H9 (cell line): ENCODE measurements around the gene ATP13A1. TPM values are rescaled to one million over a fixed set of nuclear protein-coding genes. Genes with fewer than 3 reads are reported as not detected.

Source experiments
- DNase-seq: peaks from one replicate; pipeline ENCODE4 v3.0.0-alpha.2; 2017
- H2AFZ ChIP-seq: one replicate; pipeline ENCODE4 v1.6.1; 2013; ENCODE audit warnings: mild to moderate bottlenecking, low read length, control low read depth, moderate library complexity
- H2AK5ac ChIP-seq: 2 replicates; pipeline ENCODE4 v1.6.1; 2013; ENCODE audit warnings: low read length, control low read depth, mixed read lengths; ENCODE audit not compliant: insufficient read length
- H2BK120ac ChIP-seq: one replicate; pipeline ENCODE4 v1.6.1; 2013; ENCODE audit warnings: low read depth, mild to moderate bottlenecking, low read length, control low read depth, inconsistent platforms; ENCODE audit not compliant: poor library complexity, severe bottlenecking
- H2BK12ac ChIP-seq: 2 replicates; pipeline ENCODE4 v1.6.1; 2013; ENCODE audit warnings: low read length, control low read depth, mixed read lengths, low read depth; ENCODE audit not compliant: insufficient read length
- H2BK15ac ChIP-seq: 2 replicates; pipeline ENCODE4 v1.6.1; 2013; ENCODE audit warnings: low read depth, low read length, control low read depth
- H2BK20ac ChIP-seq: one replicate; pipeline ENCODE4 v1.6.1; 2013; ENCODE audit warnings: low read depth, mild to moderate bottlenecking, low read length, control low read depth, inconsistent platforms; ENCODE audit not compliant: poor library complexity, severe bottlenecking
- H2BK5ac ChIP-seq: 2 replicates; pipeline ENCODE4 v1.6.1; 2013; ENCODE audit warnings: low read length, control low read depth, mixed read lengths; ENCODE audit not compliant: insufficient read length
- H3K14ac ChIP-seq: 2 replicates; pipeline ENCODE4 v1.6.1; 2013; ENCODE audit warnings: low read length, control low read depth; ENCODE audit not compliant: insufficient read depth
- H3K18ac ChIP-seq: 2 replicates; pipeline ENCODE4 v1.6.1; 2013; ENCODE audit warnings: low read depth, mild to moderate bottlenecking, mixed read lengths, low read length, control low read depth; ENCODE audit not compliant: insufficient read length
- H3K23ac ChIP-seq: 2 replicates; pipeline ENCODE4 v1.6.1; 2013; ENCODE audit warnings: low read length, control low read depth, mixed read lengths, low read depth; ENCODE audit not compliant: insufficient read length
- H3K23me2 ChIP-seq: 2 replicates; pipeline ENCODE4 v1.6.1; 2013; ENCODE audit warnings: low read depth, mild to moderate bottlenecking, mixed read lengths, low read length, control low read depth; ENCODE audit not compliant: insufficient read length, poor library complexity, severe bottlenecking
- H3K27ac ChIP-seq: 2 replicates; pipeline ENCODE4 v1.5.1; 2013; ENCODE audit warnings: low read length, control low read depth, mixed read lengths, low read depth; ENCODE audit not compliant: insufficient read length
- H3K27me3 ChIP-seq: 2 replicates; pipeline ENCODE4 v1.6.1; 2013; ENCODE audit warnings: low read length, control low read depth, inconsistent platforms; ENCODE audit not compliant: insufficient read depth
- H3K4ac ChIP-seq: 2 replicates; pipeline ENCODE4 v1.6.1; 2013; ENCODE audit warnings: low read depth, mild to moderate bottlenecking, control low read depth, inconsistent platforms, low read length, moderate library complexity
- H3K4me1 ChIP-seq: 2 replicates; pipeline ENCODE4 v1.6.1; 2013; ENCODE audit warnings: low read length, control low read depth, inconsistent platforms; ENCODE audit not compliant: insufficient read depth
- H3K4me2 ChIP-seq: 2 replicates; pipeline ENCODE4 v1.6.1; 2013; ENCODE audit warnings: low read length, control low read depth, mixed read lengths; ENCODE audit not compliant: insufficient read length, insufficient read depth
- H3K56ac ChIP-seq: 2 replicates; pipeline ENCODE4 v1.6.1; 2013; ENCODE audit warnings: low read depth, mild to moderate bottlenecking, mixed read lengths, low read length, control low read depth; ENCODE audit not compliant: insufficient read length
- H3K79me1 ChIP-seq: 2 replicates; pipeline ENCODE4 v1.6.1; 2013; ENCODE audit warnings: low read depth, mild to moderate bottlenecking, moderate library complexity, low read length, control low read depth, inconsistent platforms; ENCODE audit not compliant: insufficient read depth, poor library complexity, severe bottlenecking
- H3K79me2 ChIP-seq: 2 replicates; pipeline ENCODE4 v1.6.1; 2013; ENCODE audit warnings: low read length, control low read depth, inconsistent platforms; ENCODE audit not compliant: insufficient read depth
- H3K9ac ChIP-seq: 2 replicates; pipeline ENCODE4 v1.6.1; 2013; ENCODE audit warnings: low read length, control low read depth, mixed read lengths; ENCODE audit not compliant: insufficient read length; ENCODE audit errors: extremely low read depth
- H3K9me3 ChIP-seq: one replicate; pipeline ENCODE4 v1.6.1; 2013; ENCODE audit warnings: low read depth, low read length, inconsistent platforms; ENCODE audit not compliant: control insufficient read depth
- H3T11ph ChIP-seq: one replicate; pipeline ENCODE4 v1.6.1; 2013; ENCODE audit warnings: mild to moderate bottlenecking, low read length, control low read depth, inconsistent platforms
- H4K20me1 ChIP-seq: one replicate; pipeline ENCODE4 v1.6.1; 2013; ENCODE audit not compliant: control insufficient read depth, insufficient read length, insufficient read depth
- H4K5ac ChIP-seq: 2 replicates; pipeline ENCODE4 v1.6.1; 2013; ENCODE audit warnings: low read depth, mild to moderate bottlenecking, mixed read lengths, low read length, control low read depth; ENCODE audit not compliant: insufficient read length
- H4K8ac ChIP-seq: replicated peaks from 2 replicates; pipeline ENCODE4 v1.6.1; 2013; ENCODE audit warnings: low read length, control low read depth, mixed read lengths, low read depth; ENCODE audit not compliant: insufficient read length
- H4K91ac ChIP-seq: 2 replicates; pipeline ENCODE4 v1.6.1; 2013; ENCODE audit warnings: low read depth, mild to moderate bottlenecking, moderate library complexity, mixed read lengths, low read length, control low read depth; ENCODE audit not compliant: insufficient read length
- H3K27ac Mint-ChIP-seq, 3 experiments: 2 replicates in 2 of 3; 3 replicates in 1 of 3; pipeline ENCODE4 v1.8.0; 2020 to 2021; ENCODE audit warnings: mixed read lengths in 3 of 3, mild to moderate bottlenecking in 1 of 3, moderate library complexity in 1 of 3
- H3K27me3 Mint-ChIP-seq: 2 replicates; pipeline ENCODE4 v1.8.0; 2021; ENCODE audit warnings: low read depth, mild to moderate bottlenecking, moderate library complexity, mixed read lengths
- H3K36me3 Mint-ChIP-seq, 3 experiments: 2 replicates in 2 of 3; 3 replicates in 1 of 3; pipeline ENCODE4 v1.8.0; 2020 to 2021; ENCODE audit warnings: low read depth in 3 of 3, mixed read lengths in 3 of 3; ENCODE audit not compliant: insufficient read depth in 1 of 3
- H3K4me1 Mint-ChIP-seq, 2 experiments: 2 replicates each; pipeline ENCODE4 v1.8.0; 2020; ENCODE audit warnings: mixed read lengths in 2 of 2
- H3K4me3 Mint-ChIP-seq, 2 experiments: 2 replicates in 1 of 2; 3 replicates in 1 of 2; pipeline ENCODE4 v1.8.0; 2020 to 2021; ENCODE audit warnings: mild to moderate bottlenecking in 2 of 2, mixed read lengths in 2 of 2, moderate library complexity in 1 of 2
- H3K9me3 Mint-ChIP-seq, 2 experiments: 2 replicates in 1 of 2; 3 replicates in 1 of 2; pipeline ENCODE4 v1.8.0; 2020; ENCODE audit warnings: mild to moderate bottlenecking in 2 of 2, mixed read lengths in 2 of 2, moderate library complexity in 1 of 2
- WGBS: extraction: QIAGEN DNeasy Blood & Tissue Kit; methylation state at CpG from one replicate; pipeline ENCODE4 v1.1.7; 2013; ENCODE audit warnings: missing lambda C conversion rate, low lambda C conversion rate, mixed read lengths; ENCODE audit not compliant: insufficient read length; ENCODE audit errors: extremely low coverage; 5-methylcytosine and 5-hydroxymethylcytosine counted together
- total RNA-seq: library from RNA; stranded (reverse); gene quantifications from 2 replicates; pipeline ENCODE4 v1.2.1, GENCODE V29; 2021
- TF ChIP-seq, protein P1 (sequence below): fragments of 200-600 bp; sonication (generic); conservative IDR thresholded peaks from 3 replicates; pipeline ENCODE4 v1.8.0; 2021; ENCODE audit warnings: antibody characterized with exemption, mild to moderate bottlenecking

ATP13A1 gene
- total RNA-seq, 1 experiment from 2014 or later: 67.8 TPM

DNA sequence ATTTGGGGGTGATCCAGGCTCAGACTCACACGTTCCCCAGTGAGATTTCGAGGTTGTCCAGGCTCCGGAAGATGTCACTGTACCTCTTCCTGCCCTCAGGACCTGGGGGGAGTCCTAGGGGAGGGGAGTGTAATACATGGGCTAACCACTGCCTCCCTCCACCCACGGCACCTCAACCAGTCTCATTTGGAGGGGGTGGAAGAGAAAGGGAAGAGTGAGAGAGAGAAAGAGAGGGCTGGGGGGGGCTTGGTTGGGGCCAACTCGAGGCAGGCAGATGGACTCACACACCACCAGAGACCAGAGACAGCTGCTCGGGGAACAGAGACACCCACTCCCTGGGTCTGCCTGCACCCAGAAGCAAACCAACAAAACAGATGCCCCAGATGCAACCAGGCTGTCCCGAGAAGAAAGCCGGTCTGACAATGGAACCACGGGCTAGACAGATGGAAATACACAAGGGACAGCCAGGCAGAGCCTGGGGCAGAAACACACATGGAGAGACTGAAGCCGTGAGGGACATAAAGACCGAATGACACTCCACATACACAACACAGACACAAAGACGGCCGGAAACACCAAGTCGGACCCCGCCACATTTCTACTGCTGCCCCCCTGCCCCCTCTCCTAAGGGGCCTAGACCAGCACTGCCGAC is 20.8 kb downstream of the ATP13A1 start:
- DNase-seq: no peak
- H2BK15ac ChIP-seq: no peak overlapping the region

More for the DNA sequence above, 20.8 kb downstream of the ATP13A1 start:
- H3K4me2 ChIP-seq: peak overlapping the region; percentile 78
- no peak overlapping the region for H3K56ac ChIP-seq
- no peak overlapping the region for H2BK20ac ChIP-seq
- no peaks in the 10 kb centered on the region for H3K27me3 ChIP-seq
- no peak overlapping the region for H4K5ac ChIP-seq
- no peak overlapping the region for H2BK5ac ChIP-seq
- WGBS: no CpG with 5 or more reads among the region's 16 CpGs
- Mint-ChIP-seq H3K4me3 (peak overlapping the region; percentile 89 to 90), H3K4me1 (peaks cover 6 to 11% of the 10 kb centered on the region in 2 experiments), H3K36me3 (peaks cover 12 to 36% (median 33%) of the 10 kb centered on the region in 3 experiments; a peak in 6 of 7 replicates), H3K9me3 (no peaks in the 10 kb centered on the region; a peak in 1 of 5 replicates), H3K27ac (peak overlapping the region in 2 of 3 experiments; percentile 34 to 96; a peak in 4 of 7 replicates), H3K27me3 (no peaks in the 10 kb centered on the region)
- no peak overlapping the region for H2AK5ac ChIP-seq
- no peak overlapping the region for H2BK120ac ChIP-seq
- no peak overlapping the region for H2AFZ ChIP-seq
- H4K8ac ChIP-seq: no peak overlapping the region
- peaks cover 8% of the 10 kb centered on the region for H3K23me2 ChIP-seq
- 0 out of 2 replicates have a peak overlapping the region, but pooled peaks have one; percentile 11 for H3K14ac ChIP-seq
- no peak overlapping the region for H2BK12ac ChIP-seq
- no peaks in the 10 kb centered on the region for H4K20me1 ChIP-seq
- no peak overlapping the region for H3K23ac ChIP-seq
- no peak overlapping the region for H4K91ac ChIP-seq
- H3K27ac ChIP-seq: no peak overlapping the region
- H3K4me1 ChIP-seq: no peaks in the 10 kb centered on the region
- no peaks in the 10 kb centered on the region for H3K9me3 ChIP-seq
- H3T11ph ChIP-seq: no peak overlapping the region
- H3K4ac ChIP-seq: no peak overlapping the region
- peak overlapping the region; percentile 16 for H3K9ac ChIP-seq
- H3K79me1 ChIP-seq: no peaks in the 10 kb centered on the region
- H3K18ac ChIP-seq: no peak overlapping the region
- TF ChIP-seq, protein P1, sequence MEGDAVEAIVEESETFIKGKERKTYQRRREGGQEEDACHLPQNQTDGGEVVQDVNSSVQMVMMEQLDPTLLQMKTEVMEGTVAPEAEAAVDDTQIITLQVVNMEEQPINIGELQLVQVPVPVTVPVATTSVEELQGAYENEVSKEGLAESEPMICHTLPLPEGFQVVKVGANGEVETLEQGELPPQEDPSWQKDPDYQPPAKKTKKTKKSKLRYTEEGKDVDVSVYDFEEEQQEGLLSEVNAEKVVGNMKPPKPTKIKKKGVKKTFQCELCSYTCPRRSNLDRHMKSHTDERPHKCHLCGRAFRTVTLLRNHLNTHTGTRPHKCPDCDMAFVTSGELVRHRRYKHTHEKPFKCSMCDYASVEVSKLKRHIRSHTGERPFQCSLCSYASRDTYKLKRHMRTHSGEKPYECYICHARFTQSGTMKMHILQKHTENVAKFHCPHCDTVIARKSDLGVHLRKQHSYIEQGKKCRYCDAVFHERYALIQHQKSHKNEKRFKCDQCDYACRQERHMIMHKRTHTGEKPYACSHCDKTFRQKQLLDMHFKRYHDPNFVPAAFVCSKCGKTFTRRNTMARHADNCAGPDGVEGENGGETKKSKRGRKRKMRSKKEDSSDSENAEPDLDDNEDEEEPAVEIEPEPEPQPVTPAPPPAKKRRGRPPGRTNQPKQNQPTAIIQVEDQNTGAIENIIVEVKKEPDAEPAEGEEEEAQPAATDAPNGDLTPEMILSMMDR: no peak
- no peaks in the 10 kb centered on the region for H3K79me2 ChIP-seq
